Hippocampal formation (tissue), 2 donors: ENCODE measurements around the gene NPW.

Source experiments
- DNase-seq, 2 donors: peaks; one replicate each; lab custom pipeline; 2025; lab: John Stamatoyannopoulos, UW

NPW gene

DNA sequence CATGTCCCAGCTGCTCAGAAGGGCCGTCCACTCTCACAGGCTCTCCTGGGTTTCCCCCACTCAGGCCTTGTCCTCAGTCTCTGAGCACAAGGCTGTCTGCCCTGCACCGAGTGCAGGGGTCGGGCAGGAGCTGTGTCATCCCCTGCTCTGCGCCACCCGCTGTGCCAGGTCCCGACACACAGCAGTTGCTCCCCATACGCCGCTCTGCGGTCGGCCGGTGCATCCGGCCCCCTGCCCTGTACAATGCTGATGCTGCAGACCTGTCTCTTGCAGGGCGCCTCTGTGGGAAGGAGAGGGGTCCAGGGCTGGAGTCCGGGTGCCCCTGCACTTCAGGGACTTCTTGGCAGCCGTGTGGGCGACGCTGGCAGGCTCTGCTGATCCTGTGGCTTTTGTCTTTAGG is 34.3 kb downstream of the NPW start:
- DNase-seq = no peak

DNA sequence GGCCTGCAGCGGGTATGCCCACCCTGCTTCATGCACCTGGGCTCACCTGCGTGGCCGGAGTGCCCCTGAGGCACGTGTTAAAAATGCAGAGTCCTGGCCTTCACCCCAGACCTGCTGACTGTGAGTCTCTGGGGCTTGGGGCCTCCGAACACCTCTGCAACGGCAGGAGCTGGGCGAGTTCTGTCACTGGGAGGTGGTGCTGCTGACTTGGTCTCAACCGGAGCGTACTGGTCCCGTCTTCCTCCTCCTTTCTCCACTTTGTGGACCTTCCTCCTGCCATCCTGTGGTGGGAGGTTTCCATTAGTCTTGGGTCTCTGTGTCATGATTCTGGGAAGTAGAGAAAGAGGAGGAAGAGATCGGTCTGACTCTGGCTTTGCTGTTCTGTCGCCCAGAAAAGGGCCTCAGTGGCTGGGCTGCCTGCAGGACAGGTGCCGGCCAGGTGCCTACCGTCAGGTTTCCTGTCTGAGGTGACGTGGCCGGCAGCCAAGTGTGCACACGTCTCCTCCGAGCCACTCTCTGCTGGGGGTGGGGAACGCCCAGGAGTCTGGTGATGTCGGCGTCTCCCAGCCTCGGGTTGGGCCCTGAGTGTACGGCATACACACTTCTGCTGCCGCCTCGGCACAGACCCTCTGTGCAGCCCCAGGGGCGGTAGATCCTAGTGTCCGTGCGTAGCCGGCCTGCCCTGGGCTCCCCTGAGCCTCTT is 35.1 kb downstream of the NPW start:
- no peak for DNase-seq

DNA sequence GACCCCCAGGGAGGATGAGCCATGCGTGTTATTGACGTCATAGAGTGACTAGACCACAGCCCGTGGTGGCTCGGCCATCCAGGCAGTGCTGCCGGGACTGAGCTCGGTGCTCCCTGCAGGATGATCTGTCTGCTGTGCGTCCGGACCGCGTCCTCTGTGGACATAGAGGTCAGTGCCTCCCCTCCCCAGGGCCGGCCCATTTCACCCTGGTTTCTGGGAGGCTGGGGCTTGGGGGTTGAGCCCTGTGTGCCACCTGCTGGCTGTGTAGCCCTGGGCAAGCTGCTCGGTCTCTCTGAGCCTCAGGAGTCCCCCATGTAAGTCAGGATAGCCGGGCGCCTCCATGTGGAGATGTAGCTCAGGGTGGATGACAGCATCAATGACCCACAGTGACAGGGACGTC is 36.5 kb downstream of the NPW start:
- no peak for DNase-seq

DNA sequence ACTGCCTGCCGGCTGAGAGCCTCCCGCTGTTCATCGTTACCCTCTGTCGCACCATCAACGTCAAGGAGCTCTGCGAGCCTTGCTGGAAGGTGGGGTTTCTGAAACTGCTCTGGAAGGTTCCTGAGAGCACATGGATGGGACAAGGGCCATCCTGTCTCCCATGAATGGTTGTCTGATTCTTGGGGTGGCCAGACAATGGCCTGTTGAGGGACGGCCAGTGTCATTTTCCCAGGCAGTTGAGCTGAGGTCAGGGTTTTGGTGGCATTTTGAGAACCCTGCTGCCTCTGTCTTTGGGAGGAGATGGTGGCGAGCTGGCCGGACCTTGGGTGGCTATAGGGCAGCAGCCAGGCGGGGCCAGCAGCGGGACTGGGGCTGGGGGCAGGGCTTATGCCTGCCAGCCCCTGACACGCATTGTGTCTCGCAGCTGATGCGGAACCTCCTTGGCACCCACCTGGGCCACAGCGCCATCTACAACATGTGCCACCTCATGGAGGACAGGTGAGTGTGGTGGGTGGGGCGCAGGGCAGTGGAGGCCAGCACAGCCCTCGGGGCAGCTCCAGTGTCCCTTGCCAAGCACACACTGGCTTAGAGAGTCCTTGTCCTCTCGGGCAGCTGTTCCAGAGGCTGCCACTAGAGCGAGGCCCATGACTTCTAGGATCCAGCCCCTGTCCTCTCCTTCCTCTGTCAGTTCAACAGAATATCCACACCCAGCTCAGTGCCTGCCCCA is 37.3 kb downstream of the NPW start:
- peak; percentile 23 to 37 for DNase-seq

DNA sequence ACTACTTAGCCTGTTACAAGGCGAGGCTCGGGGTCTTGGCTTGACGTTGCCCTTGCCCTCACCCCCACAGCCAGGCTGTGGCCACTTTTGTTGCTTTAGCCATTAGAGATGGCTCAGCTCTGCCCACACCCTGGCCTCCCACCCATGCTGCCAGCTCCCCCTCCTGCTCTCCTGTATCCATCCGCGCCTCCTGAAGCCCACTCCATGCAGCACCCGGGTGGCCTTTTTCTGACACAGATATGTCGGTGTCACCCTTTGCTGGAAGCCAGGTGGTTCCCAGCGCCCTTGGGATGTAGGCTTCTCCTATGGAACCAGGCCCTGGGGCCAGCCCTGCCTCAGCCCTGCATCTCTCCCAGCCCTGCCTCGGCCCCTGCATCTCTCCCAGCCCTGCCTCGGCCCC is 37.9 kb downstream of the NPW start:
- no peak for DNase-seq

DNA sequence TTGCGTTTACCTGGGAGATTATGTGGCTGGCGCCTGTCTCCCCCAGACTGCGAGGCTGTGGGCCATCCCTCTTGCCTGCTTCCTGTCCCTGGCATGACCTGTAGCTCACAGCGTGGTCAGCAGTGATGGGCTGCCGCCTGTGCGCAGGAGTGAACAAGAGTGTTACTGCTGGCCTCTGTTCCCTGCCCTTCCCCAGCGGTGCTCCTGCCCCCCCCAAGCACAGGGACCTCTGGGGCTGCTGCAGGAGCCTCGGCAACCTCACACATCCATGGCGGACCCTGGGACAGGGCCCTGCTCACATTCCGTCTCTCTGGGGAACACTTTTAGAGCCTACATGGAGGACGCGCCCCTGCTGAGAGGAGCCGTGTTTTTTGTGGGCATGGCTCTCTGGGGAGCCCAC is 38.8 kb downstream of the NPW start:
- no peak for DNase-seq

DNA sequence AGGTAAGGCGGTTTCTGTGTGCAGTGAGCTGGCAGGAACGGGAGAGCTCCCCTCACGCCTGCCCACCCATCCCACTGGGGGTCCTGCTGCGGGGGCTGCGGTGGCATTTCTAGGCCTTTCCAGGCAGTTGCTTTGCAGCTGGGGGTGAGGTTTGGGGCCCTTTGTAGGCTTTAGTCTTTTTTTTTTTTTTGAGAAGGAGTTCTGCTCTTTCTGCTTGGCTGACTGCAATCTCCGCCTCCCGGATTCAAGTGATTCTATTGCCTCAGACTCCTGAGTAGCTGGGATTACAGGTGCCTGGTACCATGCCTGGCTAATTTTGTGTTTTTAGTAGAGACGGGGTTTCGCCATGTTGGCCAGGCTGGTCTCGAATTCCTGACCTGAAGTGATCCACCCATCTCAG is 39.3 kb downstream of the NPW start:
- DNase-seq = no peak

DNA sequence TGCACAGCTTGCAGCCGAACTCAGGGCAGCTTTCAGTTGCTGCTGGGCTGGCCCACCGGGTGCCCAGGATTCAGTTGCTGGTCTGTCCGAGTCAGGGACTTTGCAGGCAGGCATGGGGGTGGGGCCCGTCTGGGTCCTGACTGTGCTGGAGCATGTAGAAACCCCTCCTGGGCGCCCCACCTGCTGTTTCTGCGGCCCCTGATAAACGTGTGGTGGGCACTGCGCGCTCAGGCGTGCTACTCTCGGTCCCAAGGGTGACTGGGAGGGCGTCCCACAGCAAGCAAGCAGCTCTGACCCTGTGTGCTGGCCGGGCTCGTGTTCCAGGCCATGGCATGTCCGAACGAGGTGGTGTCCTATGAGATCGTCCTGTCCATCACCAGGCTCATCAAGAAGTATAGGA is 40.8 kb downstream of the NPW start:
- no peak for DNase-seq

DNA sequence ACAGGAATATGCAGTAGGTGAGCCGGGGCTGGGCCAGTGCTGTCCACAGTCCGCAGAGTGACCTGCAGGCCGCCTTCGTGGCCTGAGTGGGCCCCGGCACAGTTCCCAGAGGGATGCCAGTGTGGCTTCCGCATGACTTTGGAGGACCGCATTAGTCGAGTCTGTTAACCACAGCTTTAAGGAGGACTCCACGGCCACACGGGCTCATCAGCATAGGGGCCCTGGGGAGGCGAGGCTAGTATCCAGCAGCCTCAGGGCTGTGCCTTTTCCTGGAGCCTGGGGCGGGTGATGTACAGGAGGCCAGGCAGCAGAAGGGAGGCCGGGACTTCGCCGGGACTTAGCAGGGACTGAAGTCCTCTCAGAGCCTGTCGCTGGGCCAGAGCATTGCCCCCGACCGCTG is 41.4 kb downstream of the NPW start:
- no peak for DNase-seq

DNA sequence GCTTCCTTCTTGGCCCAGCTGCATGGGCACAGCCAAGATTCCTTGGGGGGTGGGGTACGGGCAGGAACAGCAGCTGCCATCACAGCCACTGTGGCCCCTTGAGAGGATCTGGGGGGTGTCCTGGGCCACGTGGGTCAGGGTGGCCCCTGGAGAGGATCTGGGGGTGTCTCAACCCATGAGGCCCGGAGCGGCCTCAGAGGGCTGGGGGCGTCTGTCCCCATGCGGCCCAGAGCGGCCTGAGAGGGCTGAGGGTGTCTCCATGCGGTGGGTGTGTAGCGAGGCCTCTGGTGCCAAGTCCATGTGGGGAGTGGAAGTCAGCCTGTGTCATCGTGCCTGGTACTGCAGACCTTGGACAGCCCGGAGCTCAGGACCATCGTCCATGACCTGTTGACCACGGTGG is 41.9 kb downstream of the NPW start:
- DNase-seq = no peak

DNA sequence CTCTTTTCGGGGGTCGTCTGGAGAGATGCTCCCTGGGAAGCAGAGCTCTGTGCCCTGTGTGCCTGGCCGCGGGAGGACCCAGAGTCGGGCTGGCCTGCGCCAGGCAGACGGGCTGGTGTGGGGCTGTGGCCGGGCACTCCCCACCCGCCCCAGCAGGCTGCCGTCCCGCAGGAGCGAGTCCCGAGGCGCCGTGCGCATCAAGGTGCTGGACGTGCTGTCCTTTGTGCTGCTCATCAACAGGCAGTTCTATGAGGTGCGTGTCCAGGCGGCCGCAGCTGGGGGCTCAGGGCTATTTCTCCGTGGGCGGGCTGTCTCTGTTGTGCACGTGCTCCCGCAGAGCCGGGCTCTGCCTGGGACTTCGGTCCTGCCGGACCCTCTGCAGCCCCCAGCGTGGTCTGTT is 43.2 kb downstream of the NPW start:
- no peak for DNase-seq

DNA sequence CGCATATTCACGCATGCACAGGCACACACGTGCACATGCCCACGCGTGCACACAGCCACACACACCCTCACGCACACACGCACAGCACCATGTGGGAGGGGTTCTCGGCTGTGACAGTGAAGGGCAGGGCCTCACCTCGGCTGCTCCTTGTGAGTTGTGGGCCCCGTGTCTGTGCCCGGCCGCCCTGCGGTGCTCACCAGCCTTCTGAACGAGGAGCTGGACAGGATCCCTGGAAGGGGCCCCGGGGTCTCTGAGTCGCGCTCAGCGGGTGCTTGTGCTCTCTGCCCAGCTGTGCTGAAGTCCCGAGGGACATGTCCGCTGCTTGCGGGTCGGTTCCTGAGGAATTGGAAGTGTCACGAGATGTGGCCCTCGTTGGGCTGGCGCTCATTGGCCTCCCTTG is 44.3 kb downstream of the NPW start:
- no peak for DNase-seq

DNA sequence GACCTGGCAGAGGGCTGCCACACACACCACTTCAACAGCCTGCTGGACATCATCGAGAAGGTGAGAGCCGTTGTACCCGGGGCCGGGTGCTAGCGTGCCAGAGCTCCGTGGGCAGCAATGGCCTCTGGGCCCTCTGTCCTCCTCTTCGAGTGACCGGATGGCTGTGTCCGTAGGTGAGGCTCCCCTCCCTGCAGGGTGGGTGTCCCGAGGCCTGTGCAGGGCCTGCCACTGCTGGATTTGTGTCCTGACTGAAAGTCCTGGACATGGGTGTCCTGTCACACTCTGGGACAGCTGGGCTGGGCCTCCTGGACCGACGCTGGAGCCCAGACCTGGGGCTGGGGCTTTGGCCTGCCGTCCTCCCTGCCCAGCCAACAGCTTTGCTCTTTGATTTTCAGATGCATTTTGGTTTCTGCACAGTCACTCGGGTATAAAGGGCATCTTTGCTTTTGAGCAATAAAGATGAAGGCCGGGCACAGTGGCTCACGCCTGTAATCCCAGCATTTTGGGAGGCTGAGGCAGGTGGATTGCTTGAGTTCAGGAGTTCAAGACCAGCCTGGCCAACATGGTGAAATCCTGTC is 44.9 kb downstream of the NPW start:
- no peak for DNase-seq

DNA sequence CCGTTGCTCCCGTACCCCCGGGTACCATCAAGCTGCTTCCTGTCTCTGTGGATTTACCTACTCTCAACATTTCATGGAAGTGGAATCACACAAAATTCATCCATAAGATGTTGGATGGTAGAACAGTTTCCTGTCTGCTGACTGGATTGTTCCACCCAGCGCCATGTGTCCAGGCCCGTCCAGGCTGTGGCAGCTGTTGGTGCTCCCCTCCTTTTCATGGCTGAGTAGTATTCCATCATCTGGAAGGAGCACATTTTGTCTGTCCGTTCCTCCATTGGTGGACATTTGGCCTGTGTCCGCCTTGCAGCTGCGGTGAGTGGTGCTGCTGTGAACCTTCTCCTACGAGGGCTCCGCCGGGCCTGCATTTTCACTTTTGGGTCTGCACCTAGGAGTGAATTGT is 46.6 kb downstream of the NPW start:
- DNase-seq = no peak
